UCSD-AML1 (cell line): Measurements from ENCODE around the gene CD101.

Source experiments
- DNase-seq: peaks from one replicate; lab custom pipeline; 2025; ENCODE audit not compliant: unreplicated experiment; lab: John Stamatoyannopoulos, UW

Gene CD101

GRCh38 chr1:117013309-117013858 lies 11.8 kb downstream of the CD101 start:
- DNase-seq, result no peak

- no peak for DNase-seq
Measured at GRCh38 chr1:117014209-117014608, 12.6 kb downstream of the CD101 start.

GRCh38 chr1:117015724-117016123 lies 14.2 kb downstream of the CD101 start:
- DNase-seq, result no peak

DNA sequence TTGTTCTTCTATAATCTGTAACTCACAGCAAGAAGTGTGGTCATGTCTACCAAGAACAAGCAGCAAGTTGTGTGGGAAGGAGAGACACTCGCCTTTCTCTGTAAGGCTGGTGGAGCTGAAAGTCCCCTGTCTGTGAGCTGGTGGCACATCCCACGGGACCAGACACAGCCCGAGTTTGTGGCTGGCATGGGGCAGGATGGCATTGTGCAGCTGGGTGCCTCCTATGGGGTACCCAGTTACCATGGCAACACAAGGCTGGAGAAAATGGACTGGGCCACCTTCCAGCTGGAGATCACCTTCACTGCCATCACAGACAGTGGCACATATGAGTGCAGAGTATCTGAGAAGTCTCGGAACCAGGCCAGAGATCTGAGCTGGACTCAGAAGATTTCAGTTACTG lies 15.5 kb downstream of the CD101 start:
- DNase-seq, result no peak

- no peak for DNase-seq
Measured at GRCh38 chr1:117017648-117018047, 16.1 kb downstream of the CD101 start.

GRCh38 chr1:117020526-117021156 lies 19.1 kb downstream of the CD101 start:
- DNase-seq, result no peak

DNA sequence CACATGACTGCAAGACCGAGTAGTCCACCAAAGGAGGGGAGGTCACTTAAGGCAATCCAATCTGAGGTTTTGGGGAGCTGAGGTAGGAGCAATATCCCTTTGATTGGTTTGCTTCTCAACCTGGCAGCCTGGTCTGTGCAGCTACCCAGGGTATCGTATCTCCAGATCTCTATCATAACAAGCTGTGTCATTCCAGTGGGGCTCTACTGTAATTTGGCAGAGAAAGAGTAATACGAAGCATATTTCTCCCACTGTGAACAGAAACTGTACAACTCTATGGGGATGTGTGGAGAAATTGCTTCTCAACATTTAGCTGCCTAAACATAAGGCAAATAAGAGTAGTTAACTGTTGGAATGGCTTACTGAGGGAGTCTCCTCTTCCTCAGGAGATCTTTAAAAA lies 20.6 kb downstream of the CD101 start:
- DNase-seq, result no peak

DNA sequence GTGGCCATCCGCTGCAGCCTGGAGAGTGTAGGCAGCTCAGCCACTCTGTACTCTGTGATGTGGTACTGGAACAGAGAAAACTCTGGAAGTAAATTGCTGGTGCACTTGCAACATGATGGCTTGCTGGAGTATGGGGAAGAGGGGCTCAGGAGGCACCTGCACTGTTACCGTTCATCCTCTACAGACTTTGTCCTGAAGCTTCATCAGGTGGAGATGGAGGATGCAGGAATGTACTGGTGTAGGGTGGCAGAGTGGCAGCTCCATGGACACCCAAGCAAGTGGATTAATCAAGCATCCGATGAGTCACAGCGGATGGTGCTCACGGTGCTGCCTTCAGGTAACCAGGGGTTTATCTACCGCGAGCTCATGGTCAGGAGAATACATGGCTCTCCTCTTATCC lies 24.0 kb downstream of the CD101 start:
- no peak for DNase-seq

- DNase-seq, result no peak
Measured at GRCh38 chr1:117026361-117026760, 24.8 kb downstream of the CD101 start.

- DNase-seq, result no peak
Measured at GRCh38 chr1:117029685-117030084, 28.1 kb downstream of the CD101 start.

DNA sequence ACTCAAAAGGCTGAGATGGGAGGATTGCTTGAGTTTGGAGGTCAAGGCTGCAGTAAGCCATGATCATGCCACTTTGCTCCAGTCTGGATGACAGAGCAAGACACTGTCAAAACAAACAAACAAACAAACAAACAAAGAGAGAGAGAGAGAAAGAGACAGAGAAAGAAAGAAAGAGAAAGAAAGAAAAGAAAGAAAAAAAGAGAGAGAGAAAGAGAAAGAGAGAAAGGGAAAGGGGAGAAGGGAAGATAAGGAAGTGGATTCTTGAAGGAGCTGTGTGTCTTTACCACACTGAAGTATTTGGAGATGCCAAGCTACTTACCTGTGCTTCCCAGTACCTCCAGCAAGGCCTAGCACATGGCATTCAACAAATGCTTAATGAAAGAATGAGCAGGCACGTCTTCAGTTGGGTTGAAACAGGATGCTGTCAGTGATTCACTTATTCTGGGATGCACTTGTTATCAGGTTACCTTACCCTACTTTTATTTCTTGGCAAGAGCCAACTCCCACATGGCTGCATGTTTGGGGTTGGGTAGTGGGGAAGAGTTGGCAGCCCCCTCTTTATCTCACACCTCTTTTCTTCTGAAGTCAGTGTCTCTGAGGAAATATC lies 28.8 kb downstream of the CD101 start:
- DNase-seq, result no peak

- no peak for DNase-seq
Measured at GRCh38 chr1:117032266-117032665, 30.7 kb downstream of the CD101 start.

GRCh38 chr1:117032681-117033539 lies 31.4 kb downstream of the CD101 start:
- no peak for DNase-seq

DNA sequence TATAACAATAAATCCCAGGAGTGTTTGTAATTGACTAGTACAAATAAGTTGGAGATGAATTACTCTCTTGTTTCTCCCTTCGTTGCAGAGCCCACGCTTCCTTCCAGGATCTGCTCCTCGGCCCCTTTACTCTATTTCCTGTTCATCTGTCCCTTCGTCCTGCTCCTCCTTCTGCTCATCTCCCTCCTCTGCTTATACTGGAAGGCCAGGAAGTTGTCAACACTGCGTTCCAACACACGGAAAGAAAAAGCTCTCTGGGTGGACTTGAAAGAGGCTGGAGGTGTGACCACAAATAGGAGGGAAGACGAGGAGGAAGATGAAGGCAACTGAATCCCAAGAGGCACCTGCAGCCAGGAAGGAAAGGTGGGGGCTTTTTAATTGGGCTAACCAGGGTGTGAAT lies 32.2 kb downstream of the CD101 start:
- no peak for DNase-seq

- DNase-seq, result no peak
Measured at GRCh38 chr1:117034791-117035290, 33.3 kb downstream of the CD101 start.

DNA sequence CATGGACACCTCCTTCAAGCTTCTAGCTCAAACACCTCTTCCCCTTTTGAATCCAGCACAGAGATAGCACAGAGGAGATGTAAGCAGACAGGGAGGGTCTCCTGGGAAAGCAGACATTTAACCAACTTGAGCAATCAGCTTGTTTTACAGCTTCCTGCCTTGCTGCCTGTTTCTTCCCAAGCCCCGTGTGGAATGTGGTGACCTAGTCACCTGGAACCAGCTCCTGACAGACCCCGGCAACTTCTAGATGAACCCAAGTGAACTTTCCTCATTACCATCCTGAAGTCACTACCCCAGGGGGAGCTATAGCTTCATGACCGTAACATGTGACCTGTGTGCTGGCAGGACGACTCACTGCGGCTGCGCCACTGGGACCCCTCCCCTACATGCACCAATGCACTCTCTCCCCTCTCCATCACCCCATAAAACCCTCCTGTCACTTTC lies 34.5 kb downstream of the CD101 start:
- DNase-seq, result no peak

DNA sequence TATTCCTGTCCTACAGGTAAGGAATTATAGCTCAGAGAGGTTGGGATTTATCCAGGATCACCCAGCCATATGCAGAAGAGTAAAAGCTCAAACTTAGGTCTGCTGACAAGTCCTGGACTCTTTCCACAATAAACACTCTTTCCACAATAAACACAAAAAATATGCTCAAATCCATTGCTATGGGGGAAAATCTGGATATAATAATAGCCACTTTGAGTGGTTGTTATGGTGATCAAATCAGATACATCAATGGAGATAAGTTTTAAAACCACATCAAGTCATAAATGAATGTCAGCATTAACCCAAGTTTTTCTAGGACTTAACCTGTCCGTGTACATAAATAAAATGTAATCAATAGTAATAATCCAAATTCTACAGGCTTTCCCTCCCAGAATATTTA lies 36.2 kb downstream of the CD101 start:
- DNase-seq, result no peak

DNA sequence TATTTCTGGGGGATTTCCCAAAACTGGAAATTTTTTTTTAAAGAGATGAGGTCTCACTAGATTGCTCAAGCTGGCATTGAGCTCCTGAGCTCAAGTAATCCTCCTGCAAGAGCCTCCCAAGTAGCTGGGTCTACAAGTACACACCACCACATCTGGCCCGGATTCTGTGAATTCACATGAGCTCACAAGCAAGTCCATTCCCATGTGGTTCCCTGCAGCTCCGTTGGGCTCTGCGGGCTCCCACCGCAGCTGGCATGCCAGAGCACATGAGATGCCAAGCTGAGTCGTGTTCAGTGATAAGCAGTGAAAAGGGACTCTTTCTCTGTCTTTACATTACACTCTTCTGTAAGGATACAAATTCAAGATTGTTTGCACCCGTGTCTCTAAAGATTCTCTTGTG lies 36.7 kb downstream of the CD101 start:
- no peak for DNase-seq

- no peak for DNase-seq
Measured at GRCh38 chr1:117044217-117044616, 42.7 kb downstream of the CD101 start.

DNA sequence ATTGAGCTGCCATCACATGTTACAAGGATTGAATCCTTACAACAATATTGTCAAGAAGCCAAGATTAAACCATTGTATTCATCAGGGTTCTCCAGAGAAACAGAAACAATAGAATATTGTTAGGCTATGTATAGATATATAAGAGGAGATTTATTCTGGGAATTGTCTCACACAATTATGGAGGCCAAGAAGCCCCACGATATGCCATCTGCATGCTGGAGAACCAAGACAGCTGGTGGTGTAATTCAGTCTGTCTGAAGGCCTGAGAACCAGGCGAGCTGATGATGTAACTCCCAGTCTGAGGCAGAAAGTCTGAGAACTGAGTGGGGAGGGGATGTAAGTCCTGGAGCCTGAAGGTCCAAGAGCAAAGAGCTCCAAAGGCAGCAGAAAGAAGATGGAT lies 44.1 kb downstream of the CD101 start:
- no peak for DNase-seq

- no peak for DNase-seq
Measured at GRCh38 chr1:117046781-117047180, 45.2 kb downstream of the CD101 start.

DNA sequence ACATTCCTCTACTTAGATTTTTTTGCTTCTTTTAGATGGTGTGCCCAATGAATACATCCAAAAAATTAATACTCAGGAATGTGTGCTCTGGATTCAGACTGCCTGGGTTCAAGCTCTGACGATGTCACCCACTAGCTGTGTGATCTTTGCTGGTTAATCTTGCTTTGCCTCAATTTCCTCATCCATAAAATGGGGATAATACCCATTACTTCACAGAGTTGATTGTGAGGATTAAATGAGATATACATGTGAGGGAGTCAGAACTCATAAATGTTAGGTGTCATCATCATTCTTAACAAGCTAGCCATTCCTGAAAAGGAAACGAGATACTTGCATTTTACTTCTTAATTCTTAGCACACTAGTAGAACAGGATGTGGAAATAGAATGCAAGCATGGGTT lies 45.7 kb downstream of the CD101 start:
- DNase-seq, result no peak
